GM23338 (cell line): ENCODE results near the gene CLDN11. TPM values are rescaled to one million over a fixed set of nuclear protein-coding genes. Genes with fewer than 3 reads are reported as not detected.

Experiments used
- ATAC-seq: fragments of 200-7000 bp; cut with Tn5 transposase; 3 replicates; pipeline ENCODE4 v1.9.1; 2020
- DNase-seq: peaks from one replicate; pipeline ENCODE4 v3.0.0-alpha.2; 2015; ENCODE audit warnings: low spot score
- H2AFZ ChIP-seq: fragments of 200-600 bp; sonication (generic); 2 replicates; pipeline ENCODE4 v1.8.0; 2016; ENCODE audit warnings: antibody characterized with exemption, mild to moderate bottlenecking, moderate library complexity
- H3F3A ChIP-seq: fragments of 200-600 bp; sonication (generic); replicated peaks from 2 replicates; pipeline ENCODE4 v1.8.0; 2017; ENCODE audit warnings: antibody characterized with exemption, mixed run types, low read depth
- H3K27ac ChIP-seq: fragments of 200-600 bp; sonication (generic); 2 replicates; pipeline ENCODE4 v1.6.1; 2016; ENCODE audit warnings: low read depth
- H3K27me3 ChIP-seq: fragments of 200-600 bp; sonication (generic); 2 replicates; pipeline ENCODE4 v1.8.0; 2016; ENCODE audit warnings: mild to moderate bottlenecking, mixed run types, moderate library complexity; ENCODE audit not compliant: insufficient read depth
- H3K36me3 ChIP-seq: fragments of 200-600 bp; sonication (generic); 2 replicates; pipeline ENCODE4 v1.8.0; 2016; ENCODE audit warnings: mild to moderate bottlenecking; ENCODE audit not compliant: insufficient read depth
- H3K4me1 ChIP-seq: fragments of 200-600 bp; sonication (generic); 2 replicates; pipeline ENCODE4 v1.8.0; 2016; ENCODE audit warnings: mild to moderate bottlenecking, moderate library complexity; ENCODE audit not compliant: insufficient read depth
- H3K4me2 ChIP-seq: fragments of 200-600 bp; sonication (generic); 2 replicates; pipeline ENCODE4 v1.7.1; 2017; ENCODE audit warnings: mixed run types
- H3K4me3 ChIP-seq: fragments of 200-600 bp; sonication (generic); 2 replicates; pipeline ENCODE4 v1.6.1; 2016; ENCODE audit warnings: mixed run types
- H3K79me2 ChIP-seq: fragments of 200-600 bp; sonication (generic); replicated peaks from 2 replicates; pipeline ENCODE4 v1.8.0; 2017; ENCODE audit warnings: mild to moderate bottlenecking; ENCODE audit not compliant: insufficient read depth
- H3K9me2 ChIP-seq: fragments of 200-600 bp; sonication (generic); 2 replicates; pipeline ENCODE4 v1.8.0; 2017; ENCODE audit not compliant: insufficient read depth
- H4K20me1 ChIP-seq: fragments of 200-600 bp; sonication (generic); replicated peaks from 2 replicates; pipeline ENCODE4 v1.8.0; 2017; ENCODE audit warnings: mild to moderate bottlenecking; ENCODE audit not compliant: insufficient read depth
- H3K27ac Mint-ChIP-seq: 2 replicates; pipeline ENCODE4 v1.8.0; 2020; ENCODE audit warnings: inconsistent platforms, mild to moderate bottlenecking, moderate library complexity, mixed read lengths
- H3K27me3 Mint-ChIP-seq: 3 replicates; pipeline ENCODE4 v1.8.0; 2022; ENCODE audit warnings: low read depth, mild to moderate bottlenecking, moderate library complexity, mixed read lengths, inconsistent platforms; ENCODE audit not compliant: insufficient read depth, poor library complexity
- H3K36me3 Mint-ChIP-seq: 3 replicates; pipeline ENCODE4 v1.8.0; 2021; ENCODE audit warnings: low read depth, mild to moderate bottlenecking, inconsistent platforms, moderate library complexity, mixed read lengths
- H3K4me1 Mint-ChIP-seq: 3 replicates; pipeline ENCODE4 v1.8.0; 2020; ENCODE audit warnings: mild to moderate bottlenecking, inconsistent platforms, mixed read lengths
- H3K4me3 Mint-ChIP-seq: 3 replicates; pipeline ENCODE4 v1.8.0; 2021; ENCODE audit warnings: moderate library complexity, mild to moderate bottlenecking, inconsistent platforms, mixed read lengths
- H3K9me3 Mint-ChIP-seq: 3 replicates; pipeline ENCODE4 v1.8.0; 2020; ENCODE audit warnings: moderate library complexity, mild to moderate bottlenecking, inconsistent platforms, mixed read lengths
- CREB1 ChIP-seq: fragments of 250-450 bp; sonication (Bioruptor Pico); IDR thresholded peaks from 2 replicates; pipeline ENCODE4 v1.5.0; 2020; ENCODE audit warnings: low read depth, mild to moderate bottlenecking, moderate library complexity
- ETS1 ChIP-seq: IDR thresholded peaks from 2 replicates; pipeline ENCODE4 v1.6.1; 2016; ENCODE audit warnings: antibody characterized with exemption
- EZH2 ChIP-seq: fragments of 200-600 bp; sonication (generic); IDR thresholded peaks from one replicate; pipeline ENCODE4 v1.8.0; 2017; ENCODE audit warnings: antibody characterized with exemption, mild to moderate bottlenecking, low read depth; ENCODE audit not compliant: unreplicated experiment
- EZH2phosphoT487 ChIP-seq: fragments of 200-600 bp; sonication (generic); IDR thresholded peaks from one replicate; pipeline ENCODE4 v1.8.1; 2018; ENCODE audit warnings: antibody characterized with exemption; ENCODE audit not compliant: unreplicated experiment
- JUNB ChIP-seq: IDR thresholded peaks from one replicate; pipeline ENCODE4 v1.6.1; 2016; ENCODE audit warnings: antibody characterized with exemption; ENCODE audit not compliant: unreplicated experiment
- NANOG ChIP-seq: IDR thresholded peaks from 2 replicates; pipeline ENCODE4 v1.6.1; 2016; ENCODE audit warnings: antibody characterized with exemption, borderline replicate concordance
- POLR2AphosphoS5 ChIP-seq: IDR thresholded peaks from 2 replicates; pipeline ENCODE4 v1.6.1; 2016; ENCODE audit warnings: antibody characterized with exemption, low read depth
- REST ChIP-seq: IDR thresholded peaks from one replicate; pipeline ENCODE4 v1.6.1; 2018; ENCODE audit warnings: antibody characterized with exemption; ENCODE audit not compliant: unreplicated experiment
- STAT1 ChIP-seq: IDR thresholded peaks from one replicate; pipeline ENCODE4 v1.6.1; 2016; ENCODE audit warnings: antibody characterized with exemption; ENCODE audit not compliant: unreplicated experiment
- ZNF114 ChIP-seq: fragments of 250-450 bp; sonication (Bioruptor Pico); IDR thresholded peaks from 2 replicates; pipeline ENCODE4 v1.5.0; 2020; ENCODE audit warnings: mild to moderate bottlenecking, moderate library complexity
- ZNF331 ChIP-seq: fragments of 250-450 bp; sonication (Bioruptor Pico); IDR thresholded peaks from 2 replicates; pipeline ENCODE4 v1.5.0; 2020; ENCODE audit warnings: low read depth, mild to moderate bottlenecking, moderate library complexity
- polyA plus RNA-seq: library from polyadenylated mRNA; unstranded; fragments of >200 nt; fragmentation: Nextera tagmentation; extraction: Ambion mirVana; gene quantifications from 2 replicates; pipeline ENCODE4 v1.2.1, GENCODE V29; 2016
- total RNA-seq: library from RNA; depleted of rRNA; stranded (reverse); fragments of >200 nt; shearing (Covaris generic); gene quantifications from 2 replicates; pipeline ENCODE4 v1.2.3, GENCODE V29; 2014
- TF ChIP-seq, protein P1 (sequence below), 2 experiments: fragments of 200-600 bp in 1 of 2; sonication (generic) in 1 of 2; conservative IDR thresholded peaks; 2 replicates each; pipeline versions ENCODE4 v1.5.1 to v1.6.1; 2016 to 2017; ENCODE audit warnings: antibody characterized with exemption in 2 of 2, low read depth in 2 of 2, mild to moderate bottlenecking in 2 of 2, moderate library complexity in 1 of 2
- TF ChIP-seq, protein P2 (sequence below): fragments of 250-450 bp; sonication (Bioruptor Pico); IDR thresholded peaks from 2 replicates; pipeline ENCODE4 v1.5.0; 2020; ENCODE audit warnings: mild to moderate bottlenecking, moderate library complexity

The CLDN11 gene
- total and polyA plus RNA-seq, 2 experiments from 2014 or later, result 5.2 to 8.3 TPM

DNA sequence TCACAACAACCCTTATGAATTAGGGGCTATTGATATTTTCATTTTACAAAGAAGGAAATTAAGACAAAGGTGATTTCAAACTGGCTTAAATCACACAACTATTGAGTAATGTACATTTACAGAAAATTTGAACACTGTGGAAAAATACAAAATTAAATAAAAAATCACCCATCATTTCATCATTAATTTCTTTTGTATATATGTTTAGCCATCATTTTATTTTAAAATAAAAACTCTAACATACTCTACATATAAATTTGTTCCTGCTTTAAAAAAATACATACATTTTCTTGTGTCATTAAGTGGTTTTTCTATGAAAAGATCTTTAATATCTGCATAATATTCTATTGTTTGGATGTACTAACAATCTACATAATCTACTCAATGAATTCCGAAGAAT is 20.2 kb downstream of the CLDN11 start:
- H3K4me3 ChIP-seq, result no peak overlapping the region
- Mint-ChIP-seq H3K4me3 (no peak overlapping the region), H3K4me1 (peaks cover 9% of the 10 kb centered on the region; the same call in 2 of the 3 replicates), H3K27me3 (peaks cover 3% of the 10 kb centered on the region), H3K36me3 (no peaks in the 10 kb centered on the region), H3K9me3 (no peaks in the 10 kb centered on the region), H3K27ac (no peak overlapping the region)
- ATAC-seq, result no peak
- H3K9me2 ChIP-seq, result peaks cover 12% of the 10 kb centered on the region; the same call in 1 of the 2 replicates
- no peak for DNase-seq
- no peak overlapping the region for H3K4me2 ChIP-seq
- no peaks in the 10 kb centered on the region for H3K79me2 ChIP-seq
- H3K27ac ChIP-seq, result no peak overlapping the region
- TF ChIP-seq EZH2 (no peak), POLR2AphosphoS5 (no peak), CREB1 (CRISPR knock-in tag) (no peak), EZH2phosphoT487 (no peak), ZNF114 (CRISPR knock-in tag) (no peak), JUNB (no peak), ZNF331 (CRISPR knock-in tag) (no peak), NANOG (no peak), ETS1 (no peak), STAT1 (no peak), REST (no peak)
- TF ChIP-seq, protein P1, sequence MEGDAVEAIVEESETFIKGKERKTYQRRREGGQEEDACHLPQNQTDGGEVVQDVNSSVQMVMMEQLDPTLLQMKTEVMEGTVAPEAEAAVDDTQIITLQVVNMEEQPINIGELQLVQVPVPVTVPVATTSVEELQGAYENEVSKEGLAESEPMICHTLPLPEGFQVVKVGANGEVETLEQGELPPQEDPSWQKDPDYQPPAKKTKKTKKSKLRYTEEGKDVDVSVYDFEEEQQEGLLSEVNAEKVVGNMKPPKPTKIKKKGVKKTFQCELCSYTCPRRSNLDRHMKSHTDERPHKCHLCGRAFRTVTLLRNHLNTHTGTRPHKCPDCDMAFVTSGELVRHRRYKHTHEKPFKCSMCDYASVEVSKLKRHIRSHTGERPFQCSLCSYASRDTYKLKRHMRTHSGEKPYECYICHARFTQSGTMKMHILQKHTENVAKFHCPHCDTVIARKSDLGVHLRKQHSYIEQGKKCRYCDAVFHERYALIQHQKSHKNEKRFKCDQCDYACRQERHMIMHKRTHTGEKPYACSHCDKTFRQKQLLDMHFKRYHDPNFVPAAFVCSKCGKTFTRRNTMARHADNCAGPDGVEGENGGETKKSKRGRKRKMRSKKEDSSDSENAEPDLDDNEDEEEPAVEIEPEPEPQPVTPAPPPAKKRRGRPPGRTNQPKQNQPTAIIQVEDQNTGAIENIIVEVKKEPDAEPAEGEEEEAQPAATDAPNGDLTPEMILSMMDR (conservative IDR thresholded peaks at IDR 0.05; ENCODE audit: low read depth in 2 of 2), result no peak
- TF ChIP-seq, protein P2, sequence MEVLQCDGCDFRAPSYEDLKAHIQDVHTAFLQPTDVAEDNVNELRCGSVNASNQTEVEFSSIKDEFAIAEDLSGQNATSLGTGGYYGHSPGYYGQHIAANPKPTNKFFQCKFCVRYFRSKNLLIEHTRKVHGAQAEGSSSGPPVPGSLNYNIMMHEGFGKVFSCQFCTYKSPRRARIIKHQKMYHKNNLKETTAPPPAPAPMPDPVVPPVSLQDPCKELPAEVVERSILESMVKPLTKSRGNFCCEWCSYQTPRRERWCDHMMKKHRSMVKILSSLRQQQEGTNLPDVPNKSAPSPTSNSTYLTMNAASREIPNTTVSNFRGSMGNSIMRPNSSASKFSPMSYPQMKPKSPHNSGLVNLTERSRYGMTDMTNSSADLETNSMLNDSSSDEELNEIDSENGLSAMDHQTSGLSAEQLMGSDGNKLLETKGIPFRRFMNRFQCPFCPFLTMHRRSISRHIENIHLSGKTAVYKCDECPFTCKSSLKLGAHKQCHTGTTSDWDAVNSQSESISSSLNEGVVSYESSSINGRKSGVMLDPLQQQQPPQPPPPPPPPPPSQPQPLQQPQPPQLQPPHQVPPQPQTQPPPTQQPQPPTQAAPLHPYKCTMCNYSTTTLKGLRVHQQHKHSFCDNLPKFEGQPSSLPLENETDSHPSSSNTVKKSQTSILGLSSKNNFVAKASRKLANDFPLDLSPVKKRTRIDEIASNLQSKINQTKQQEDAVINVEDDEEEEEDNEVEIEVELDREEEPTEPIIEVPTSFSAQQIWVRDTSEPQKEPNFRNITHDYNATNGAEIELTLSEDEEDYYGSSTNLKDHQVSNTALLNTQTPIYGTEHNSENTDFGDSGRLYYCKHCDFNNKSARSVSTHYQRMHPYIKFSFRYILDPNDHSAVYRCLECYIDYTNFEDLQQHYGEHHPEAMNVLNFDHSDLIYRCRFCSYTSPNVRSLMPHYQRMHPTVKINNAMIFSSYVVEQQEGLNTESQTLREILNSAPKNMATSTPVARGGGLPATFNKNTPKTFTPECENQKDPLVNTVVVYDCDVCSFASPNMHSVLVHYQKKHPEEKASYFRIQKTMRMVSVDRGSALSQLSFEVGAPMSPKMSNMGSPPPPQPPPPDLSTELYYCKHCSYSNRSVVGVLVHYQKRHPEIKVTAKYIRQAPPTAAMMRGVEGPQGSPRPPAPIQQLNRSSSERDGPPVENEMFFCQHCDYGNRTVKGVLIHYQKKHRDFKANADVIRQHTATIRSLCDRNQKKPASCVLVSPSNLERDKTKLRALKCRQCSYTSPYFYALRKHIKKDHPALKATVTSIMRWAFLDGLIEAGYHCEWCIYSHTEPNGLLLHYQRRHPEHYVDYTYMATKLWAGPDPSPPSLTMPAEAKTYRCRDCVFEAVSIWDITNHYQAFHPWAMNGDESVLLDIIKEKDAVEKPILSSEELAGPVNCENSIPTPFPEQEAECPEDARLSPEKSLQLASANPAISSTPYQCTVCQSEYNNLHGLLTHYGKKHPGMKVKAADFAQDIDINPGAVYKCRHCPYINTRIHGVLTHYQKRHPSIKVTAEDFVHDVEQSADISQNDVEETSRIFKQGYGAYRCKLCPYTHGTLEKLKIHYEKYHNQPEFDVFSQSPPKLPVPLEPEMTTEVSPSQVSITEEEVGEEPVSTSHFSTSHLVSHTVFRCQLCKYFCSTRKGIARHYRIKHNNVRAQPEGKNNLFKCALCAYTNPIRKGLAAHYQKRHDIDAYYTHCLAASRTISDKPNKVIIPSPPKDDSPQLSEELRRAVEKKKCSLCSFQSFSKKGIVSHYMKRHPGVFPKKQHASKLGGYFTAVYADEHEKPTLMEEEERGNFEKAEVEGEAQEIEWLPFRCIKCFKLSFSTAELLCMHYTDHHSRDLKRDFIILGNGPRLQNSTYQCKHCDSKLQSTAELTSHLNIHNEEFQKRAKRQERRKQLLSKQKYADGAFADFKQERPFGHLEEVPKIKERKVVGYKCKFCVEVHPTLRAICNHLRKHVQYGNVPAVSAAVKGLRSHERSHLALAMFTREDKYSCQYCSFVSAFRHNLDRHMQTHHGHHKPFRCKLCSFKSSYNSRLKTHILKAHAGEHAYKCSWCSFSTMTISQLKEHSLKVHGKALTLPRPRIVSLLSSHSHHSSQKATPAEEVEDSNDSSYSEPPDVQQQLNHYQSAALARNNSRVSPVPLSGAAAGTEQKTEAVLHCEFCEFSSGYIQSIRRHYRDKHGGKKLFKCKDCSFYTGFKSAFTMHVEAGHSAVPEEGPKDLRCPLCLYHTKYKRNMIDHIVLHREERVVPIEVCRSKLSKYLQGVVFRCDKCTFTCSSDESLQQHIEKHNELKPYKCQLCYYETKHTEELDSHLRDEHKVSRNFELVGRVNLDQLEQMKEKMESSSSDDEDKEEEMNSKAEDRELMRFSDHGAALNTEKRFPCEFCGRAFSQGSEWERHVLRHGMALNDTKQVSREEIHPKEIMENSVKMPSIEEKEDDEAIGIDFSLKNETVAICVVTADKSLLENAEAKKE (CRISPR knock-in tag), result no peak
- H3K4me1 ChIP-seq, result 0 out of 2 replicates have a peak, but pooled peaks cover 6% of the 10 kb centered on the region
- no peaks in the 10 kb centered on the region for H3F3A ChIP-seq
- H3K36me3 ChIP-seq, result no peaks in the 10 kb centered on the region
- H2AFZ ChIP-seq, result no peak overlapping the region
- H3K27me3 ChIP-seq, result no peaks in the 10 kb centered on the region
- no peaks in the 10 kb centered on the region for H4K20me1 ChIP-seq
